Activated CD8-positive, alpha-beta memory T cell treated with anti-CD3 and anti-CD28 coated beads for 36 hours (primary cell): ENCODE data around the gene NVL. TPM values are rescaled to one million over a fixed set of nuclear protein-coding genes. Genes with fewer than 3 reads are reported as not detected.

Experiments used
- CTCF ChIA-PET: fragments of 350-600 bp; sonication (Branson Sonifier 250); formaldehyde crosslinking; loops from one replicate; lab custom pipeline; 2021; ENCODE audit warnings: antibody characterized with exemption; lab: Charles Lee
- POLR2A ChIA-PET: fragments of 350-600 bp; sonication (Branson Sonifier 250); formaldehyde crosslinking; loops from one replicate; lab custom pipeline; 2021; ENCODE audit warnings: antibody characterized with exemption; lab: Charles Lee
- total RNA-seq, 2 experiments: library from RNA; stranded (reverse); gene quantifications; one replicate each; pipeline ENCODE4 v1.2.3, GENCODE V29; 2021

Gene NVL
- total RNA-seq, 2 experiments from 2014 or later: 47.4 to 48.3 TPM

DNA sequence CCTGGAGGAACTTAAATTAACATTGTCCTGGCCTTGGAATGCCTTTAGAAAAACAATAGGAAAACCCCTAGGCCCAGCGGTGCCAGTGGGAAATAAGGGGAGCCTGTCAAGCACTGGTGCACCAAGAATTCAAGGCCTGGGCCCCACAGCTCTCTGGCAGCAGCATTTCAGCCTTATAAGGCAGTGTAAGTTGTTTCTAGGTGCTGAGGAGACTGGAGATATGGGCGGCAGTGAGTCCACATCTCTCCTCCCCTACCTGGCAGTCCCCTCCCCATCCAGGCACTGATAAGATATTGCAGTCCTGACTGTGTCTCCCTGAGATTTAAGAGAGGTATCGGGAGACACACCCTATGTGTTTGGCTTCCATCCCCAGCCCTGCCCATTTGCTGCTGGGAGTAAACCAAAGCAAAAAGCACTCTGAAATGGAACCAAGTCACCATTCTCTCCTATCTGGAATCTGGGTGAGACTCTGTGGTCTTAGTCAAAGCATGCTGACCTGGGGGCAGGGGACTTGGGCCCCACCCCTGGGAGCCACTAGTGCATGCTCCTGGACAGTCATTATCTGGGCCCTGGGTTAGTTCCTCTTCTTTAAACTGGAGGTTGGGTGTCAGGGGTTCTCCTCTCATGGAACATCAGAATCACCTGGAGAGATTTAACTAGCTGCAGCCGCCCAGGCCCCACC lies 116.4 kb downstream of the NVL start:
- ChIA-PET CTCF (no interaction called here), POLR2A (no interaction called here)

DNA sequence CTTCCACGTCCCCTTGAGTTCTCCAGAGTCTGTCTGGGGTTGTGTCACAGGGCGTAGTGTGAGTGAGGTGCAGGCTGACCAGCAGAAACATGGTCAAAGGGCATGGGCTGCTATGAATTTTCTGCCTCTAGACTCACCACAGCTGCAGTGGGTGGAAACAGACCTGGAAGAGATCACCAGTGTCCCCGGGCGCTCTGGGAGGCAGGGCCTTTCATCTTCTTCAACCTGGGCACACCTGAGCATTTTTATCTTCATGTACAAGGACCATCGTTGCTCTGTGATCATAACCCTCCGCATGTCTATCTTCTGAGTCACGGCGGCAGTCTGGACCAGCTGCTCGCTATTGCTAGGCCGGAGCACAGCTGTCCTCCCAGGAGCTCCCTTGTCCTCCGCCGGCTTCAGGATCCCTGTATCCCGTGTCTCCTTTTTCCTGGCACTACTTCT lies 117.3 kb downstream of the NVL start:
- ChIA-PET CTCF (no interaction called here), POLR2A (interaction anchor here (0.6 kb wide), 1 partner anchor 252 kb away, joined by 4 read pairs; no protein-coding TSS in a partner anchor)

DNA sequence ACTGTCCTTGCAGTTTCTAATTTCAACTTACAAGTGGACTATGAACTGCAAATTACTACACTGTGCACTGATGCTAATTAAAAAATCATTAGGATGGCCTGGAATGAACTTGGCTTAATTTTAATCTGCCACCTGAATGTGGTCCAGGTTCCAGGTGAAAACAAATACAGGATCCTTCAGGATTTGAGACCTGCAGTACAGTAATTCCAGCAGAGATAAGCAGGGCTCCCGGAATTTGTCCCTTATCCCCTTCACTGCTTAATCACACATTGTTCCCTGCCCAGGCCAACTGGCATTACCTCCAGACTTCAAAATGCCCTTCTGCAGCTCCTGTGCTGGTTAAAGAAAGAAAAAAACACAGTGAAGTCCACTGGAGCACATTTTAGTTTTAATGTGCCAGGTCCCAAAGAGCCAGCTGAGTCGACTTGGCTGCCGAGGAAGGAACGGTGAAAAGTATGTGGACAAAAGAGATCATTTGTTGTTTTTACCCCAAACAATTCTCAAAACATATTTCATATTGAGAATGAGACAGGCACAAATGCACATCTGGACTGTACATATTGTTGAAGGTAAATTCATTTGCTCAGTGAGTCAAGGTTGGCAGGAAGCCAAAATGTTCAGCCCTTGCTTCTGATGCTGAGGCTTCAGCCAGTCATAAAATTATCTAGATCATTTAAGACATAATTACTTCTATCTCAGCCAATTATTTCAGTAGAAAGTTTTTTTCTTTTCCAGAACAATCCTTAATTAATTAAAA lies 118.6 kb downstream of the NVL start:
- CTCF ChIA-PET: no interaction called here
- POLR2A ChIA-PET: no interaction called here

DNA sequence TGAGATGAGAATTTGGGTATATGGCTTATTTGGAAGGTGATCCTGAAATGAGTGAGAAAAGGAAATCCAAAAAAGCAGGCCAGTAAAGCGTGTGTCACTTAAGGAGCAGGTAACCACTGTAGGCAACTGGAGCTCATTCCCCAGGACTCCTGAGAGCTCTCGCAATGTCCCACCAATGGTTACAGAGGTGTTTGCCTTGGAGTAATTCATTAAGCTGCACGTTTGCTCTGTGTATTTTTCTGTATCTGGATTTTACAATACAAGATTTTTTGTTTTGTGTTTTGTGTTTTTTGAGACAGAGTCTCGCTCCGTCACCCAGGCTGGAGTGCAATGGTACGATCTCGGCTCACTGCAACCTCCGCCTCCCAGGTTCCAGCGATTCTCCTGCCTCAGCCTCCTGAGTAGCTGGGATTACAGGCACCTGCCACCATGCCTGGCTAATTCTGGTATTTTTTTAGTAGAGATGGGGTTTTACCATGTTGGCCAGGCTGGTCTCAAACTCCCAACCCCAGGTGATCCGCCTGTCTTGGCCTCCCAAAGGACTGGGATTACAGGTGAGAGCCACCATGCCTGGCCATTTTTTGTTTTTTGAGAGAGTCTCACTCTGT lies 123.9 kb downstream of the NVL start:
- POLR2A ChIA-PET: interaction anchor here (0.6 kb wide), 1 partner anchor 20 kb away, joined by 5 read pairs; no protein-coding TSS in a partner anchor
- CTCF ChIA-PET: interaction anchor here (1.4 kb wide), 1 partner anchor 37 kb away, joined by 3 read pairs; no protein-coding TSS in a partner anchor

GRCh38 chr1:224205438-224205840 lies 124.5 kb downstream of the NVL start:
- POLR2A ChIA-PET: interaction anchor here (0.6 to 1.4 kb wide), 2 partner anchors 20 to 23 kb away, joined by 4 to 5 read pairs; no protein-coding TSS in a partner anchor
- CTCF ChIA-PET: interaction anchor here (1.4 kb wide), 1 partner anchor 36 kb away, joined by 3 read pairs; no protein-coding TSS in a partner anchor

DNA sequence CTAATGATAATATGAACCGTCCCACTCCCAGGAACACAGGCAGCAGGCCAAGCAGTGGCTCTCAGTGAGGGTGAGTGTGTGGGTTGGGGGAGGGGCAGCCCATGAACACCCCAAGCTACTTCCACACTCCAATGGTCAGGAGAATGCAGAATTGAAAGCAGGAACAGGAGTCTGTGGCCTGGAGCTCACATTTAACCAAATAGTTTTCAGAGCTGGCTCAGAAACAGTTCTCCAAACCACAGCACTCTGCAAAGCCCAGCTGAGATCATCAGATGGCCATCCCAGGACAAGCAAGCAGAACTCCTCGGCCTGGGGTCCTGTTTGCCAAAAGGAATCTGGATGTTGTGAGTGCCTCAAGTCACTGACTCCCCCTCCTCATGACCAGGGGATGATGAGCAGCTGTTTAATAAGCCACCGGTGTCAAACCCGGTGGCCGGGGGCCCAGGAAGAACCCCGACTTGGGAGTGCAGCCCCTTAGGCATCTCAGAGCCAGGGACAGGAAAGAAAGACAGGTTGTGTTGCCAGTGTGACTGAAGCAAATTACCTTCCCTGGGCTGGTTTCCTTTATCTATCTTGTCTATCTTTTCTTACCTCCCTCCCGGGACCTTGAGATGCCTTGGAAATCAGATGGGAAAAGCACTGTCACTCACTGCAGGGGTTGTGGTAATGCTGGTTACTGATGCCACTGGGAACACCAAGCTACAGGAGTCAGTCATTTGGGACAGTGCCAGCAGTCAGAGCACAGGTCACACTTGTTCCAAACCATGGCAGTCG lies 126.5 kb downstream of the NVL start:
- ChIA-PET CTCF (no interaction called here), POLR2A (no interaction called here)

- CTCF ChIA-PET: interaction anchor here (0.6 to 0.7 kb wide), 2 partner anchors 22 to 160 kb away, joined by 3 to 4 read pairs; no protein-coding TSS in a partner anchor
- POLR2A ChIA-PET: no interaction called here
Measured at GRCh38 chr1:224201853-224202252, 128.1 kb downstream of the NVL start.

GRCh38 chr1:224201383-224201782 lies 128.6 kb downstream of the NVL start:
- ChIA-PET CTCF (no interaction called here), POLR2A (no interaction called here)

GRCh38 chr1:224199679-224200078 lies 130.3 kb downstream of the NVL start:
- POLR2A ChIA-PET: interaction anchor here (0.7 kb wide), 1 partner anchor 1467 kb away, joined by 7 read pairs; no protein-coding TSS in a partner anchor
- CTCF ChIA-PET: no interaction called here

DNA sequence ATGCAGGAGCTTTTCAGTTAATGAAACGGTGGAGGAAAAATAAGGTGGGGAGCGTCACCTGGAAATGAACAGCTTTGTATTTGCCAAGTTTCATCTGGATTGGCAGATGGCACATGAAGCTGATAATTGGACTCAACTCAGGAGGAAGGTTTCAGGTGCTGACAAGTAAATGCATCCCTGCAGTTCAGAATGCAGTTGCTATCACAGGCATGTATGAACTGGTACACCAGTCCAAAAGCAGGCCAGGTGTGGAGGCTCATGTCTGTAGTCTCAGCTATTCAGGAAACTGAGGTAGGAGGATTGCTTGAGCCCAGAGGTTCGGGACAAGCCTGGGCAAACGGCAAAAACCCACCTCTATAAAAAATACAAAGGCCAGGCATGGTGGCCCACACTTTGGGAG lies 131.4 kb downstream of the NVL start:
- CTCF ChIA-PET: interaction anchor here (0.6 kb wide), 1 partner anchor 74 kb away, joined by 3 read pairs; no protein-coding TSS in a partner anchor

GRCh38 chr1:224196813-224197600 lies 133.0 kb downstream of the NVL start:
- POLR2A ChIA-PET: interaction anchor here (0.6 kb wide), 1 partner anchor 35 kb away, joined by 3 read pairs; no protein-coding TSS in a partner anchor
- CTCF ChIA-PET: no interaction called here

More for the DNA sequence above, 131.4 kb downstream of the NVL start:
- POLR2A ChIA-PET: no interaction called here

DNA sequence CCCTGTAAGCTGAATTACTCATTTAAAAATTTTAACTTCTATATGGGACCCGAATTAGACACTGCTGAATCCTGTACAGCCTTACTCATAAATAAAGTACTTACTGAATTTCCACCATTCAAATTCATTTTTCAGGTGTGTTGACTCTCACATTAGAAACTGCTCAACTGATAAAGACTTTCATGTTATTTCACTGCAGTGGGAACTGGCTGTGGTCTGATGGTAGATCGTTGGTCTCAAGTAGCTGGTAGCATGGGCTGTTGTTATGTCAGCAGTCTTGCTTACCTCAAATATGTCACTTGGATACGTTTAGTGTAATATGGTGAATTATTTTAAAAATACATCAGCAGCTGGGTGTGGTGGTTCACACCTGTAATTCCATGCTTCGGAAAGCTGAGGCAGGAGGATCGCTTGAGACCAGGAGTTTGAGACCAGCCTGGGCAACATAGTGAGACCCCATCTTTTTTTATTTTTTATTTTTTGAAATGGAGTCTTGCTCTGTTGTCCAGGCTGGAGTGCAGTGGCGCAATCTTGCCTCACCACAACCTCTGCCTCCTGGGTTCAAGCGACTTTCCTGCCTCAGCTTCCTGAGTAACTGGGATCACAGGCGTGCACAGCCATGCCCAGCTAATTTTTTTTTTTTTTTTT lies 136.5 kb downstream of the NVL start:
- CTCF ChIA-PET: interaction anchor here (1.5 kb wide), 1 partner anchor 12 kb away, joined by 5 read pairs; no protein-coding TSS in a partner anchor
- POLR2A ChIA-PET: interaction anchor here (0.6 to 1.7 kb wide), 3 partner anchors 11 to 235 kb away, joined by 3 to 23 read pairs (median 5); partner anchors contain the start of gene DEGS1

DNA sequence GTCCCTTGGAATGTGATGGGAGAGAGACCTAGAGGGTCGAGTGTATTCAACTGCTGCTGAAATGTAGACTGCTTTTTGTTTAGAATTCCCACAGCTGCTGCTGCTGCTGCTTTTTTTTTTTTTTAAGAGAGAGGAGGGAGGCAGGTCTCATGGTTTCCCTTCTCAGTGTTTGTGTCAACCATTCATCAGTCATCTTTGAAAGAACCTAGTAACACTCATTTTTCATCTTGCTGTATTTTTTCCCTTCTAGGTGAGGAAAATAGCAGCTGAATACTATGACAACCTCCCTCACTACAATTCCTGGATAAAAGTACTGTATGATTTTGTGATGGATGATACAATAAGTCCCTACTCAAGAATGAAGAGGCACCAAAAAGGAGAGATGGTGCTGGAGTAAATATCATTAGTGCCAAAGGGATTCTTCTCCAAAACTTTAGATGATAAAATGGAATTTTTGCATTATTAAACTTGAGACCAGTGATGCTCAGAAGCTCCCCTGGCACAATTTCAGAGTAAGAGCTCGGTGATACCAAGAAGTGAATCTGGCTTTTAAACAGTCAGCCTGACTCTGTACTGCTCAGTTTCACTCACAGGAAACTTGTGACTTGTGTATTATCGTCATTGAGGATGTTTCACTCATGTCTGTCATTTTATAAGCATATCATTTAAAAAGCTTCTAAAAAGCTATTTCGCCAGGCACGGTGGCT lies 137.7 kb downstream of the NVL start:
- CTCF ChIA-PET: interaction anchor here (1.5 kb wide), 1 partner anchor 10 kb away, joined by 5 read pairs; no protein-coding TSS in a partner anchor
- POLR2A ChIA-PET: interaction anchor here (0.7 to 1.7 kb wide), 2 partner anchors 10 to 14 kb away, joined by 6 to 23 read pairs; partner anchors contain the start of gene DEGS1

GRCh38 chr1:224189561-224189960 lies 140.4 kb downstream of the NVL start:
- ChIA-PET CTCF (interaction anchor here (0.6 kb wide), 1 partner anchor 11 kb away, joined by 6 read pairs; no protein-coding TSS in a partner anchor), POLR2A (no interaction called here)

- ChIA-PET CTCF (interaction anchor here (1.1 to 1.2 kb wide), 2 partner anchors 21 to 79 kb away, joined by 3 read pairs; no protein-coding TSS in a partner anchor), POLR2A (no interaction called here)
Measured at GRCh38 chr1:224188286-224188685, 141.7 kb downstream of the NVL start.

DNA sequence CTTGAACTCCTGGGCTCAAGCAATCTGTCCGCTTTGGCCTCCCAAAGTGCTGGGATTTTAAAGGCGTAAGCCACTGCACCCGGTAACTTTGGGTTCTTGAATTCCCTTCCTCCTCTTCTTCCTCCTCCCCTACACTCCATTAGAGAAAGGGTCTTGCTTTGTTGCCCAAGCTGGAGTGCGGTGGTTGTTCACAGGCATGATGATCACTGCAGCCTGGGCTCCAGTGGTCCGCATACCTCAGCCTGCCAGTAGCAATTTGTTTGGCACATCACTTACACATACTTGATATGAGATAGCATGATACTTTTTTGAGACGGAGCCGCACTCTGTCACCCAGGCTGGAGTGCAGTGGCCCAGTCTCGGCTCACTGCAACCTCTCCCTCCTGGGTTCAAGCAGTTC lies 144.8 kb downstream of the NVL start:
- POLR2A ChIA-PET: interaction anchor here (0.7 kb wide), 1 partner anchor 21 kb away, joined by 5 read pairs; no protein-coding TSS in a partner anchor

More for the DNA sequence above, 144.8 kb downstream of the NVL start:
- CTCF ChIA-PET: no interaction called here
